ENCODE measurements around the gene GRK5.

DNA sequence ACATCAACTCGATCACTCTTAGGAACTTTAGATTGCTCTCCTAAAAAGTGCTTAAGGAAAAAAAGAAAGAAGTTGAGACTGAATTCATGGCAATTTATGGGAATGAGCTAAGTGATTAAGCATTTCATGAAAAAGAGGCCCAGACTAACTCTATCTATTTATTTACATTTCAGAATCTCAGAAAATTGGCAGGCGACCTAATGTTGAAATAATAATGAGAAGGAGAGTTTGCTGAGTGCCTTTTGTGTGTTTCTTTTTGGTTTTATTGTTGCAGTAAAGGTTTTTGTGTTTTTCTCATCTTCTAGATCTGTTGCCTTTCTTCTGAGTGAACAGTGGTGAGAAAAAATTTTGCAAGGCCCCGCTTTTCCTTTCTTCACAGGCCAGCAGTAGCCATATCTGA is 3.8 kb downstream of the GRK5 start:
- no peak for TF ChIP-seq POLR2A (IDR thresholded peaks at IDR 0.05)
- TF ChIP-seq, protein P1, sequence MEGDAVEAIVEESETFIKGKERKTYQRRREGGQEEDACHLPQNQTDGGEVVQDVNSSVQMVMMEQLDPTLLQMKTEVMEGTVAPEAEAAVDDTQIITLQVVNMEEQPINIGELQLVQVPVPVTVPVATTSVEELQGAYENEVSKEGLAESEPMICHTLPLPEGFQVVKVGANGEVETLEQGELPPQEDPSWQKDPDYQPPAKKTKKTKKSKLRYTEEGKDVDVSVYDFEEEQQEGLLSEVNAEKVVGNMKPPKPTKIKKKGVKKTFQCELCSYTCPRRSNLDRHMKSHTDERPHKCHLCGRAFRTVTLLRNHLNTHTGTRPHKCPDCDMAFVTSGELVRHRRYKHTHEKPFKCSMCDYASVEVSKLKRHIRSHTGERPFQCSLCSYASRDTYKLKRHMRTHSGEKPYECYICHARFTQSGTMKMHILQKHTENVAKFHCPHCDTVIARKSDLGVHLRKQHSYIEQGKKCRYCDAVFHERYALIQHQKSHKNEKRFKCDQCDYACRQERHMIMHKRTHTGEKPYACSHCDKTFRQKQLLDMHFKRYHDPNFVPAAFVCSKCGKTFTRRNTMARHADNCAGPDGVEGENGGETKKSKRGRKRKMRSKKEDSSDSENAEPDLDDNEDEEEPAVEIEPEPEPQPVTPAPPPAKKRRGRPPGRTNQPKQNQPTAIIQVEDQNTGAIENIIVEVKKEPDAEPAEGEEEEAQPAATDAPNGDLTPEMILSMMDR (IDR thresholded peaks at IDR 0.05), result no peak
